HUES6 (cell line): ENCODE results near the gene MICAL2.

Experiments used
- H3K27ac ChIP-seq: 2 replicates; pipeline ENCODE4 v1.7.0; 2013; ENCODE audit warnings: low read depth, mild to moderate bottlenecking, low read length, inconsistent platforms
- H3K27me3 ChIP-seq: 2 replicates; pipeline ENCODE4 v1.6.1; 2013; ENCODE audit warnings: low read length; ENCODE audit not compliant: control insufficient read depth, insufficient read depth
- H3K36me3 ChIP-seq: 2 replicates; pipeline ENCODE4 v1.6.1; 2013; ENCODE audit warnings: low read length; ENCODE audit not compliant: control insufficient read depth, insufficient read depth
- H3K4me1 ChIP-seq: 2 replicates; pipeline ENCODE4 v1.6.1; 2013; ENCODE audit warnings: low read length; ENCODE audit not compliant: control insufficient read depth, insufficient read depth
- H3K4me3 ChIP-seq: 2 replicates; pipeline ENCODE4 v1.5.1; 2013; ENCODE audit warnings: low read depth, low read length
- H3K9ac ChIP-seq: one replicate; pipeline ENCODE4 v1.6.1; 2013; ENCODE audit warnings: mild to moderate bottlenecking, low read length
- H3K9me3 ChIP-seq: 2 replicates; pipeline ENCODE4 v1.6.1; 2013; ENCODE audit warnings: low read depth, low read length; ENCODE audit not compliant: control insufficient read depth, insufficient read depth

The MICAL2 gene

DNA sequence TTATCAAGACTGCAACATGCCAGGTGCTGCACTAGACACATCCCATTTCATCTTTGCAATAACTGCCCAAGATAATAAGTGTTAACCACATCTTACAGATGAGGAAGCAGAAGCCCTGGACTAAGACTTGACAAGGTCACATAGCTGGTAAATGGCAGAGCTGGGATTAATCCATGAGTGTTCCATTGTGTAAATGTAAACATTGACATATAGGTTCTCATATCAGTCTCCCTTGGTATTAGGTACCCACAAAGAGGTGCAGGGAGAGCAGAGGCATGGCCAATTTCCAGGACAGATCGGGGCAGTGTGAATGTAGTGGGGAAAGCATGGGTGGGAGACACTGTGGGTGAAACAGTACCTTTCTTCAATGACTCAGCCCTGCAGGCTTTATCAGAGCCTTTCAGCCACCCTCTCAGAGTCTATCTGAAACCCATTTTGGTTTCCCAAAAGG lies 17.9 kb downstream of the MICAL2 start:
- H3K27me3 ChIP-seq: no peaks in the 10 kb centered on the region
- H3K36me3 ChIP-seq: no peaks in the 10 kb centered on the region
- H3K4me1 ChIP-seq: peaks cover 6% of the 10 kb centered on the region; the same call in 1 of the 2 replicates
- H3K27ac ChIP-seq: no peak overlapping the region
- no peak overlapping the region for H3K9ac ChIP-seq
- H3K9me3 ChIP-seq: no peaks in the 10 kb centered on the region
- H3K4me3 ChIP-seq: no peak overlapping the region

DNA sequence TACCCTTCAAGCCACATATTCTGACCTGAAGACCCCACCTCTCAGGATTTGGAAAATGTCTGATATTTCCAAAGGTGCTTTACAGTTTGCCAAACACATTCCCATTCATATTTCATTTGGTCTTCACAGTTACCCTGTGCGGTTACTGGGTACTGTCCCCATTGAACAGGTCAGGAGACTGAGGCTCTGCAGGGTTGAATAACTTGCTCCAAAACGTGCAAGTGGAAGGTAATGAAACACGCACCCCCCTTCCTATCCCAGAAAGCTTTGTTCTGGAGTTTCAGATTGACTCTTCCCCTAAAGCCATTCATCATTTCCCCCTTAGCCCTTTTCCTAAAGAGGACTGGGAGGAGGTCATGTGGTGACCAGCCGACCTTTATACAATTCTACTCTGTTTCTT lies 18.8 kb downstream of the MICAL2 start:
- Histone ChIP-seq H3K4me3 (no peak overlapping the region), H3K27me3 (no peaks in the 10 kb centered on the region), H3K4me1 (peaks cover 6% of the 10 kb centered on the region; the same call in 1 of the 2 replicates), H3K27ac (no peak overlapping the region), H3K9ac (no peak overlapping the region), H3K36me3 (no peaks in the 10 kb centered on the region), H3K9me3 (no peaks in the 10 kb centered on the region)

DNA sequence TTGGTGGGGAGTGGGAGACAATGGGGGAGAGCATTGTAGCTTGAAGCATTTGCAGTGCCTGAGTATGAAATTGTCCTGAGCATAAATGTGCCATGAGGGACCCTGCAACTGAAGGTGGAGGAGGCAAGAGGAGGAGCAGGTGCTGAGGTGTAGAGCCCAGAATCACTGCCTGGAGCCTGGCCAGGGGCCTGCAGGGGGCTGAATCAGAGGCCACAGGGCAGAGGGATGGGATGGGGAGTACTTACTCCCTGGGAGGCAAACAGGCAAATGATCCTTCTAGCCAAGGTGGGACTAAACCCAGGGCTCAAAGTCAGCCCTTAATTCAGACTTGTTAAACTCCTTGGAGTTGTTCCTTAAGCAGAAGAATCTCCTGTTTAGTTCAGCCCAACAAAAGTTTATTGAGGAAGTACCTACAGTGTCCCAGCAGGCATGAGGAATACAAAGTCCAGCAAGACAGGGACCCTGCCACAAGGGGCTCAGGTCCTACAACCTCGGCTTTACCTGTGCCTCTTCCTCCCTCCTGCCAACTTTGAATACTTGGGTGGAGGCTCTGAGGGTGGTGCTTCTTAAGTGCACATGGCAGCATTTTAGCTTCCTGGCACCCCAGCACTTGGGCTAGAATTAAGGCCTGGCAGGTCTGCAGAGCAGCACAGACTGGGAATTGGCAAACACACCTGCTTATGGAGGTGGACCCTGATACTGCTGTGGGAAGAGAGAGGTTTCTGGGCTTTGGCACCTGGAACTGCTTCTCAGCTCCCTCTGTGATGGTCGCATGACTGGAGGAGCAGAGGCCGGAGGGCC lies 20.0 kb downstream of the MICAL2 start:
- H3K9ac ChIP-seq: no peak overlapping the region
- H3K27ac ChIP-seq: no peak overlapping the region
- H3K4me3 ChIP-seq: no peak overlapping the region
- H3K27me3 ChIP-seq: no peaks in the 10 kb centered on the region
- no peaks in the 10 kb centered on the region for H3K36me3 ChIP-seq
- no peaks in the 10 kb centered on the region for H3K4me1 ChIP-seq
- H3K9me3 ChIP-seq: no peaks in the 10 kb centered on the region

DNA sequence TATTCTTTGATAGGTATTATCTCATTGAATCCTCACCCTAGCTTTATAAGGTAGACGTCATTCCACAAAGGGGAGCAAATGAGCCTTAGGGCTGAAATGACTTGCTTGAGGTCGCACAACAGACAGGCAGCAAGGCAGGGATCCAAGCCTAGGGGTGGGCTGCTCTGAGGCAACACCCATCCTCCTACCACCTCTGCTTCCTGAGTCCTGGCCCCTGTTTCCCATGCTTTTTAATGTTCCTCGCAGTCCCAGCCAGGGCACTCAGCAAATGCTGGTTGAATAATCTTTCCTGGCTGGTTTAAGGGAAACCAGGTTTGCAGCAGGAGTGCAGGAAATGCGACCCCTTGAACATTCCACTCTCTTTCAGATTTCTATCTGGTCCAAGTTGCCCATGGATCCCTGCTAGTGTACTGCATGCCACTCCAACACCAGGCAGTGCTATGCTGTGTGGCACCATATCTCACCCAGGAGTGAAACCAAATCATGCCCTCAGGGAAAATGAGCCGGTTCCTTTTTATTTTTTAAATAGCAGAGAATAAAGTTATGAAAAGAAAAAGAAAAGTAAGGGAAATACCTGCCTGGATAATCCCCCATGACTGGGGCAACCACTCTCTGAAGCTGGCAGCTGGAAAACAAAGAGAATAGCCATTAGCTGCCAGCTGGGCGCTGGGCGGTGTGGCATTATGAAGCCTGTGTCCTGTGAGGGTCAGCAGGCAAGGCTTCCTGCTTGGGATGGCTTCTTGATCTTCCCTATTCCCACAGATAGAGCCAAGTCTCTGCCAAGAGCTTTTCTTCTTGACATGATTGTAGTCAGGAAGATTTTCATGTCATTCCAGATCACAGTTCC lies 21.8 kb downstream of the MICAL2 start:
- H3K27me3 ChIP-seq: no peaks in the 10 kb centered on the region; the same call in 1 of the 2 replicates
- no peaks in the 10 kb centered on the region; the same call in 1 of the 2 replicates for H3K4me1 ChIP-seq
- no peaks in the 10 kb centered on the region for H3K36me3 ChIP-seq
- no peak overlapping the region for H3K9ac ChIP-seq
- H3K9me3 ChIP-seq: no peaks in the 10 kb centered on the region
- no peak overlapping the region for H3K27ac ChIP-seq
- no peak overlapping the region for H3K4me3 ChIP-seq

DNA sequence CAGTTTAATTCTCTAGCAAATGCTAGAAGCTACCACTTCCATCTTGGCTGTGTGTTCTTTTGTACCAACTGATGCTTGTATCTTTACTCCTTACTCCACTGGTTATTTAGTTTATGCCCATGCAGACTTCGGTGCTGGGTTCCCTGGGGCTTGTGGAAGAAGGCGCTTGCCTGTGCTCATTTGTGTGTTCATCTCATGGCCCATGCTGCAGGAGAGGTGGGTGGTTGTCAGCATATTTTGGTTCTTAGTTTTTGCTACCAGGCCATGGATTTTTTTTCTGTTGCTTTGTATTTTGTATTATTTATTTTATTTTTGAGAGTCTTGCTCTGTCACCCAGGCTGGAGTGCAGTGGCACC lies 22.4 kb downstream of the MICAL2 start:
- Histone ChIP-seq H3K27me3 (no peaks in the 10 kb centered on the region; the same call in 1 of the 2 replicates), H3K4me1 (peaks cover 2% of the 10 kb centered on the region), H3K9ac (no peak overlapping the region), H3K4me3 (no peak overlapping the region), H3K27ac (no peak overlapping the region), H3K36me3 (no peaks in the 10 kb centered on the region), H3K9me3 (no peaks in the 10 kb centered on the region)

DNA sequence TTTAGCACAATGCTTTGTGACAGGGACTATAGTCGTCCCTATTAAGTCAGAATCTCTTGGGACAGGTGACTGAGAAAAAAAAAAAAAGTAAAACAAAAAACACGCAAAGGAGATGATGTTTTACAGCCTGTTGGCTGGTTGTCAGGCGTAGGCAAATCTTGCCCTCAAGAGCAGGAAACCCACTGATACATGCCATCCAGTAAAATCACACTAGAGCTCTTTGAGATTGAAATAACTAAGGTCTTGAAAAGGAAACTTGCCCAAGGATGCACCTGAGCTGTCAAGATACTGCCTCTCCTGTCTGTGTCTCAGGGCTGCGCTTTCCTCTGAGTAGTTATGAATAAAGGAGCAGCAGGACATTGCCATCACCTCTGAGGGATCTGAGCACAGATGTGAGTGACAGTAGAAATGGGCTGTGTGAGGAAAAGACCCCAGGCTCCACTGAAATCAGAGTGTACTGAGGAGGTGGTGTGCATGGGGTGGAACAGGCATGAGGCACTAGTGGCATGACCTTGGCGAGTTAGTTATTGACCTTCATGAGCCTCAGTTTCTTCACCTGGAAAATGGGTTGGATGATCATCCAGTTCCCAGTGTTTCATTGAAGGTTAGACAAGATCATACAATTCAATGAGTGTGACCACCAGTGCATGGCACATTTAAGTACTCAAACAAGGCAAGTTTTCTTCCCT lies 23.3 kb downstream of the MICAL2 start:
- Histone ChIP-seq H3K27me3 (no peaks in the 10 kb centered on the region; the same call in 1 of the 2 replicates), H3K9ac (no peak overlapping the region), H3K4me1 (peaks cover 11% of the 10 kb centered on the region), H3K27ac (no peak overlapping the region), H3K36me3 (no peaks in the 10 kb centered on the region), H3K4me3 (no peak overlapping the region), H3K9me3 (no peaks in the 10 kb centered on the region)

DNA sequence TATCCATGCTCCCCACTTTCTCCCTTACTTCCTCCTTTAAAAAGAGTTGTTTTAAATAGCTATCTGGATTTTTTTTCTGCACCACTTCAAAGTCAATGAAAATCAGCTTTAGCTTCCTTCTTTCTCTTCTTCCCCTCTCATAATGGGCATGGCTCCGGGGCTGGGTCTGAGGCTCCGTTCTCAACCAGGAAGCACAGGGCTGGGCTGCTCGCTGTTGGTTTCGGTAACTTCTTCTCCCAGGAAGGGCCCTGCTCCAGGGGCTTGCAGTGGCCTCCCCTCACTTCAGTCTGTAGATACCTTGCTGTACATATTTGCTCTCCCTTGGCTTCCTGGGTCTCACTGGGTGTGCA lies 23.8 kb downstream of the MICAL2 start:
- H3K4me1 ChIP-seq: peaks cover 11% of the 10 kb centered on the region
- no peak overlapping the region for H3K27ac ChIP-seq
- no peaks in the 10 kb centered on the region for H3K36me3 ChIP-seq
- no peaks in the 10 kb centered on the region; the same call in 1 of the 2 replicates for H3K27me3 ChIP-seq
- H3K9me3 ChIP-seq: no peaks in the 10 kb centered on the region
- no peak overlapping the region for H3K4me3 ChIP-seq
- H3K9ac ChIP-seq: no peak overlapping the region

DNA sequence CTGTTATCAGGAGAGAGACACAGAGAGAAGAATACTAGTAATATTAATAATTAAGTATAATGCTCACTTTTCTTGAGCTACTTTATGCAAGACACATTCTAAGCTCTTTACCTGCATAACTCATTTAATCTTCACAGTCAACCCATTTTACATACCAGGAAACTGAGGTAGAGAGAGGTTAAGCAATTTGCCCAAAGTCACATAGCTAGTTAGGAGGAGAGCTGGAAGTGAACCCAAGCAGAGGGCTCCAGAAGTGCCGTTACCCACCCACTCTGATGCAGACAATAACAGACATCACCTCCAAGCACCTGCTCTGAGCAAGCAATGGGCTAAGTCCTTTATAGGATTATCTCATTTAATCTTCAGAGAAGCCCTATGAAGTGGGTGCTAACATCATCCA lies 24.8 kb downstream of the MICAL2 start:
- Histone ChIP-seq H3K4me1 (peaks cover 11% of the 10 kb centered on the region), H3K27me3 (no peaks in the 10 kb centered on the region; the same call in 1 of the 2 replicates), H3K36me3 (no peaks in the 10 kb centered on the region), H3K4me3 (no peak overlapping the region), H3K9me3 (no peaks in the 10 kb centered on the region), H3K9ac (no peak overlapping the region), H3K27ac (no peak overlapping the region)

DNA sequence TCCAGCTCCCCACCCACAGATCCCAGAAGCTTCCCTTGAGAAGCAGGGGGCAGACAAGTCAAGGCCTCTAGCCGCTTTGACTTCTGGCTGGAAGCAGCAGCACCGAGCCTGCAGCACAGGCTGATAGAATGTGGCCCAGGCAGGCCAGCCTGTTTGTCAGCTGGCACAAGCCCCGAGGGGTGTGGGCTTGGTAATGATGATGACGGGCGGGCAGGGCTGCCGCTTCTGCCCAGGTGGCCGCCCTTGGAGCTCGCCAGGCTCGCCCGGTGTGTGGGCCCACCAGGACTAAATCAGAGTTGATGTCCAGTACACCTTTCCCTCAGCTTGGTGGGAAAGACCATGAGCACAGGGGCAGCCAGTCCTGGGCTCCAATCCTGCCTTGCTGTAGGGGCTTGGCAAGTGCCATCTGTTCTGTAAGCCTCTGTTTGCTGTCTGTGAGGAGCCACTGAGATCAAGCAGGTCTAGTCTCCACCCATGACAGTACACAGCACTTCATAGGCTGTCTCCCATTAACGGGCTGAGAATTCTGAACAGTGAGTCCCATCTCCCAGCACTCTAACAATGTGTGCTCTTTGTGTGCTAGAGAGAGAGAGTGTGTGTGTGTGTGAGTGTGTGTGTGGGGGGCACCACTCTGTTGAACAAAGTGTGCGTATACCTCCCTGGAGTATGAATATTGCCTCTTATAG lies 26.8 kb downstream of the MICAL2 start:
- Histone ChIP-seq H3K9me3 (no peaks in the 10 kb centered on the region), H3K36me3 (no peaks in the 10 kb centered on the region), H3K27ac (no peak overlapping the region), H3K27me3 (no peaks in the 10 kb centered on the region; the same call in 1 of the 2 replicates), H3K4me1 (peaks cover 11% of the 10 kb centered on the region), H3K4me3 (no peak overlapping the region), H3K9ac (no peak overlapping the region)

DNA sequence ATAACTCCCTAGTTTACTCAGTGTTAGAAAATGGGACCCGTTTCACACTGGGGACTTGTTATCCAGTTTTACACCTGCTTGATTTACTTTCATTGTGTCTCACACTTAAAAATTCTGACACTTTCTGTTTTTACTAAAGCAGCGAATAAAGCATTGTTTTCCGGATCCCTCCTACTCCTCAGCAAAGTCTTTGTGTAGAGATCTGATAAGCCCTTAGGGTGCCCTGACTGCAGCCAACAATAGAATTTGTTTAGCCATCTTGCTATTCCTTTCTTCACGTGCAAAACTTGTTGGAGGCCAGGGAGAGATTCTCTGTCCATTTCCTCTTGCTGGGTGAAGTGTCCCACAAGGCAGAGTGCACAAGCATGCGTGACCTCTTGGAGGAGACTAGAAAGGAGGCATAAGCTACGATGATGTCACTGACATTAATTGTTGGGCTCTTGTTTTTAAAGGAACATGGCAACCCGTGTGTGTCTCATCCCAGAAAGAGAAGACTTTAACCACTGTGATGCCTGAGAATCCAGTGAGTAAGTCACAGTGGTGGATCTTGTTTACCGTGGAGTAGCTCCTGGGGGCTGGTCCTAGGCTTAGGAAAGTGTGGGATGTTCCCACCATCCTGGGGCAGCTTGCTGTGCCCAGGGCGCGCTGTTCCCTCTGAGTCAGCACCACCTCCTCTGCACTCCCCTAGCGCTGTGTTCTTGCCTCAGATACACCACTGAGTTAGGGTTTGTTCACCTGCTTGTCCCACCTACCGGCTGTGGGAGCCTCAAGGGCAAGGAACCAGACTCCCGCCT lies 27.7 kb downstream of the MICAL2 start:
- no peak overlapping the region for H3K9ac ChIP-seq
- no peaks in the 10 kb centered on the region for H3K36me3 ChIP-seq
- no peaks in the 10 kb centered on the region for H3K9me3 ChIP-seq
- H3K27me3 ChIP-seq: no peaks in the 10 kb centered on the region; the same call in 1 of the 2 replicates
- H3K27ac ChIP-seq: no peak overlapping the region
- H3K4me1 ChIP-seq: peaks cover 11% of the 10 kb centered on the region
- H3K4me3 ChIP-seq: no peak overlapping the region
